Ectodermal cell (in vitro differentiated cells): Measurements from ENCODE around the gene MCRS1. TPM values are rescaled to one million over a fixed set of nuclear protein-coding genes. Genes with fewer than 3 reads are reported as not detected.
"Not testable (repeated sequence)": the region's sequence is repeated elsewhere in the genome, so short reads cannot be mapped to it uniquely, and the experiment has no call there.

Source experiments
- H3K27ac ChIP-seq: 2 replicates; pipeline ENCODE4 v1.7.0; 2013; ENCODE audit warnings: mild to moderate bottlenecking, low read depth, low read length; ENCODE audit not compliant: insufficient read depth, poor library complexity, severe bottlenecking
- H3K27me3 ChIP-seq: 2 replicates; pipeline ENCODE4 v1.7.0; 2013; ENCODE audit warnings: mild to moderate bottlenecking, low read length; ENCODE audit not compliant: insufficient read depth, control insufficient read depth, poor library complexity, severe bottlenecking
- H3K36me3 ChIP-seq: one replicate; pipeline ENCODE4 v1.7.0; 2013; ENCODE audit warnings: low read length; ENCODE audit not compliant: control insufficient read depth, insufficient read depth
- H3K4me1 ChIP-seq: one replicate; pipeline ENCODE4 v1.7.0; 2013; ENCODE audit warnings: low read length; ENCODE audit not compliant: control insufficient read depth, insufficient read depth
- H3K4me3 ChIP-seq: 2 replicates; pipeline ENCODE4 v1.7.0; 2013; ENCODE audit warnings: low read depth, low read length, control low read depth; ENCODE audit not compliant: insufficient read depth
- H3K9me3 ChIP-seq: 2 replicates; pipeline ENCODE4 v1.7.0; 2013; ENCODE audit warnings: mild to moderate bottlenecking, low read length, moderate library complexity; ENCODE audit not compliant: control insufficient read depth
- whole genome bisulfite sequencing, 2 experiments: methylation state at CpG; one replicate each; pipeline ENCODE4 v1.1.7; 2013; ENCODE audit warnings: missing lambda C conversion rate in 2 of 2; 5-methylcytosine and 5-hydroxymethylcytosine counted together
- polyA plus RNA-seq, 4 experiments: library from polyadenylated mRNA; stranded (reverse); fragments of 50-300 nt; gene quantifications; one replicate each; pipeline ENCODE4 v1.2.3, GENCODE V29; 2013

MCRS1 gene
- polyA plus RNA-seq (2013, experiment 1 of 4), result 95.7 TPM
- polyA plus RNA-seq (2013, experiment 2 of 4), result 93.9 TPM
- 66.5 TPM for polyA plus RNA-seq (2013, experiment 3 of 4)
- 71.4 TPM for polyA plus RNA-seq (2013, experiment 4 of 4)

DNA sequence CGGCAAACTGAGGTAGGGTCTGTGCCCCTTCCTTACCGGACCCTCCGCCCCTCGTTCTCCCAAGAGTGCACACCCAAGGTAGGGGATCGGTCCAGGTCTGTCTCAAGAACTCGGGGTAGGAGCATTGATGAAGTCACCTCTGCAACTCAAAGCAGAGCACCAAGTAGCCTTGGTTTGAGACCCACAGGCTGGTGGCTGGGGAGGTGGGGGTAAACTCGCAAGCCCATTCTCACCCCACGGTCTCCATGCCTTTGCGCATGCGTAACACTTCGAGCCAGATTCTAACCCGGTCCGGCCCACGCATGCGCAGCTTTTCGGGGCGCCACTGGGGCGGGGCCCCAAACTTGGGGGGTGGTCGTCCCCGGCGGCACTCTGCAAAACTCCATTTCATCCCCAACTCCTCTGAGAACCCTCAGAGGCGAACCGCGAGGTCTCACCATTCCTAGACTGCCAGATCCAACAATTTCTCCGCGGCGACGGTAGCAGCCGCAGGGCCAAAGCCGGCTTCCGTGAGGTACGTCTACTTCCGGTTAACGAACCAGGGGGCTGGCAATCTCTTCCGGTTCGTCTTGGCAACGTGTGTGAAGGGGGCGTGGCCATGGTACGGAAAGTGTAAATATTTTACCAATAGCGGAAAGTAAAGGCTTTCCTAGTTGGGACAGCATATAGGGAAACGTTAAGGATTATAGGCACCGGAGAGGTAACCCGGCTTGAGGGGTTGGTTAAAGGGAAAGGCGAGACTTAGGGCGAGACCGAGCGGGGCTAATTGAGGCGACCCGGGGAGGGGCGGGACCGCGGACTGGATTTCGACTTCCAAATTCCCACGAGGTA is at the start of gene MCRS1:
MCRS1 (minus strand) TSS at position 532 of the 831 bp plus-strand sequence. CDS start 1,411 bp downstream, outside the sequence.
- Histone ChIP-seq H3K4me1 (peaks cover 10% of the 10 kb centered on the region), H3K4me3 (peak within 1 kb of the TSS; percentile 99), H3K36me3 (peaks cover 23% of the 10 kb centered on the region), H3K27me3 (no peaks in the 10 kb centered on the region), H3K27ac (peak within 1 kb of the TSS; percentile 64), H3K9me3 (no peaks in the 10 kb centered on the region)
- WGBS, 2 experiments, result 0% methylated on average over 54 of the region's 54 CpGs

- 74 to 78% methylated on average over 5 of the region's 5 CpGs for WGBS, 2 experiments
- no peaks in the 10 kb centered on the region for H3K9me3 ChIP-seq
- no peaks in the 10 kb centered on the region for H3K4me1 ChIP-seq
- no peaks in the 10 kb centered on the region for H3K36me3 ChIP-seq
- no peak overlapping the region for H3K27ac ChIP-seq
- H3K4me3 ChIP-seq, result no peak overlapping the region
- peaks cover 8% of the 10 kb centered on the region for H3K27me3 ChIP-seq
Observed at GRCh38 chr12:49616533-49617219, 48.7 kb upstream of the MCRS1 start.

GRCh38 chr12:49615725-49616124 is 47.8 kb upstream of the MCRS1 start:
- no peak overlapping the region for H3K27ac ChIP-seq
- no peaks in the 10 kb centered on the region for H3K36me3 ChIP-seq
- H3K27me3 ChIP-seq, result no peaks in the 10 kb centered on the region
- no peak overlapping the region for H3K4me3 ChIP-seq
- no peaks in the 10 kb centered on the region for H3K9me3 ChIP-seq
- 93 to 94% methylated on average over 6 to 7 of the region's 7 CpGs for WGBS, 2 experiments
- H3K4me1 ChIP-seq, result no peaks in the 10 kb centered on the region

GRCh38 chr12:49612210-49612609 is 44.3 kb upstream of the MCRS1 start:
- no peak overlapping the region for H3K4me3 ChIP-seq
- H3K9me3 ChIP-seq, result no peaks in the 10 kb centered on the region
- H3K27me3 ChIP-seq, result no peaks in the 10 kb centered on the region
- no peak overlapping the region for H3K27ac ChIP-seq
- no peaks in the 10 kb centered on the region for H3K36me3 ChIP-seq
- H3K4me1 ChIP-seq, result no peaks in the 10 kb centered on the region

GRCh38 chr12:49610785-49611184 is 42.8 kb upstream of the MCRS1 start:
- 88 to 91% methylated on average over 4 of the region's 4 CpGs for WGBS, 2 experiments
- not testable (repeated sequence) for H3K27me3 ChIP-seq, H3K36me3 ChIP-seq, H3K9me3 ChIP-seq, H3K27ac ChIP-seq, H3K4me1 ChIP-seq, H3K4me3 ChIP-seq

- H3K36me3 ChIP-seq, result no peaks in the 10 kb centered on the region
- H3K27ac ChIP-seq, result no peak overlapping the region
- H3K9me3 ChIP-seq, result no peaks in the 10 kb centered on the region
- no peaks in the 10 kb centered on the region for H3K4me1 ChIP-seq
- no peaks in the 10 kb centered on the region for H3K27me3 ChIP-seq
- 71 to 72% methylated on average over 1 of the region's 1 CpG for WGBS, 2 experiments
- H3K4me3 ChIP-seq, result no peak overlapping the region
Observed at GRCh38 chr12:49609875-49610154, 41.9 kb upstream of the MCRS1 start.

GRCh38 chr12:49609059-49609874 is 41.3 kb upstream of the MCRS1 start:
- Histone ChIP-seq H3K36me3 (no peaks in the 10 kb centered on the region), H3K27me3 (no peaks in the 10 kb centered on the region), H3K4me3 (no peak overlapping the region), H3K27ac (no peak overlapping the region), H3K9me3 (no peaks in the 10 kb centered on the region), H3K4me1 (no peaks in the 10 kb centered on the region)
- 90 to 94% methylated on average over 2 of the region's 2 CpGs for WGBS, 2 experiments

- 92 to 93% methylated on average over 4 of the region's 4 CpGs for WGBS, 2 experiments
- H3K4me1 ChIP-seq, H3K4me3 ChIP-seq, H3K27ac ChIP-seq, H3K27me3 ChIP-seq, H3K36me3 ChIP-seq, H3K9me3 ChIP-seq: not testable (repeated sequence)
Observed at GRCh38 chr12:49605539-49605938, 37.6 kb upstream of the MCRS1 start, which contains the start of gene FAM186B. Gene FAM186B, minus strand, starts transcription at chr12:49605639. Its CDS starts 162 bp downstream, at chr12:49605477.

GRCh38 chr12:49604856-49605255 is 36.9 kb upstream of the MCRS1 start:
- Histone ChIP-seq H3K4me3 (no peak overlapping the region), H3K27ac (no peak overlapping the region), H3K36me3 (no peaks in the 10 kb centered on the region), H3K4me1 (no peaks in the 10 kb centered on the region), H3K9me3 (no peaks in the 10 kb centered on the region), H3K27me3 (no peaks in the 10 kb centered on the region)
- 75 to 80% methylated on average over 5 of the region's 5 CpGs for WGBS, 2 experiments

DNA sequence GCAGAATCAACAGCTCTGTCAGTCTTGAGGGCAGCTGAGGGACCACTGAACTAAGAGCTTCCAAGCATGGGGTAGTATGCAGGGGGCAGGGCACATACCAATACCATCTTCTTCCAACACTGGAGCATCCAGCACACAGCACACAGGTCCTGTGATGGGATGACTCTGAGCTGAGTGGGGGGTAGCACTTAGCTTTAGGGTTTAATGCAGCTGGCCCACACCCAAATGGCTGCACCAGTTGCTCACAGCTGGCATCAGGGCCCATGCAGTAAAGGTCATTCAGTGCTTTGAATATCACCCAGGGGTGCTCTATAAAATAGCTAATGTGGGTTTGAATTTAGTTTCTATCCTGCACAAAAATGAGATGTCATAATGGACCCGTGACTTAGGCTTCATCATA is 35.8 kb upstream of the MCRS1 start:
- WGBS, 2 experiments, result 90 to 94% methylated on average over 1 of the region's 1 CpG
- no peak overlapping the region for H3K27ac ChIP-seq
- no peaks in the 10 kb centered on the region for H3K27me3 ChIP-seq
- H3K36me3 ChIP-seq, result no peaks in the 10 kb centered on the region
- H3K4me3 ChIP-seq, result no peak overlapping the region
- no peaks in the 10 kb centered on the region for H3K4me1 ChIP-seq
- H3K9me3 ChIP-seq, result no peaks in the 10 kb centered on the region
